ENCODE measurements around the gene TP53BP1.
"Not testable (repeated sequence)": the region's sequence is repeated elsewhere in the genome, so short reads cannot be mapped to it uniquely, and the experiment has no call there.

The TP53BP1 gene

GRCh38 chr15:43406808-43407207 lies 86.1 kb downstream of the TP53BP1 start:
- Histone ChIP-seq H3K27me3 (no peaks in the 10 kb centered on the region), H3K27ac (no peak overlapping the region), H3K4me3 (no peak overlapping the region), H3K4me2 (no peak overlapping the region), H3K36me3 (peaks cover 98% of the 10 kb centered on the region), H3K9ac (no peak overlapping the region), H4K20me1 (no peaks in the 10 kb centered on the region), H3K9me3 (no peaks in the 10 kb centered on the region), H3K4me1 (no peaks in the 10 kb centered on the region)
- no peak for TF ChIP-seq Cebpa-rat (IDR thresholded peaks at IDR 0.05)

- Histone ChIP-seq H3K9me3 (no peaks in the 10 kb centered on the region), H3K36me3 (peaks cover 98% of the 10 kb centered on the region), H3K27me3 (no peaks in the 10 kb centered on the region), H4K20me1 (no peaks in the 10 kb centered on the region), H3K9ac (no peak overlapping the region), H3K4me2 (no peak overlapping the region), H3K4me1 (no peaks in the 10 kb centered on the region), H3K4me3 (no peak overlapping the region), H3K27ac (no peak overlapping the region)
- TF ChIP-seq Cebpa-rat (IDR thresholded peaks at IDR 0.05) = no peak
These were observed 86.8 kb downstream of the TP53BP1 start for GRCh38 chr15:43406189-43406588.

GRCh38 chr15:43404130-43404529 lies 88.8 kb downstream of the TP53BP1 start:
- H4K20me1 ChIP-seq = no peaks in the 10 kb centered on the region
- H3K4me1 ChIP-seq = no peaks in the 10 kb centered on the region
- no peaks in the 10 kb centered on the region for H3K9me3 ChIP-seq
- H3K27me3 ChIP-seq = no peaks in the 10 kb centered on the region
- no peak overlapping the region for H3K9ac ChIP-seq
- H3K4me3 ChIP-seq = no peak overlapping the region
- no peak overlapping the region for H3K27ac ChIP-seq
- peaks cover 100% of the 10 kb centered on the region for H3K36me3 ChIP-seq
- no peak overlapping the region for H3K4me2 ChIP-seq
- no peak for TF ChIP-seq Cebpa-rat (IDR thresholded peaks at IDR 0.05)

- no peak overlapping the region for H3K27ac ChIP-seq
- no peak for TF ChIP-seq Cebpa-rat (IDR thresholded peaks at IDR 0.05)
- H3K27me3 ChIP-seq = no peaks in the 10 kb centered on the region
- no peaks in the 10 kb centered on the region for H4K20me1 ChIP-seq
- H3K4me3 ChIP-seq = no peak overlapping the region
- H3K4me1 ChIP-seq = no peaks in the 10 kb centered on the region
- no peak overlapping the region for H3K9ac ChIP-seq
- no peaks in the 10 kb centered on the region for H3K9me3 ChIP-seq
- peaks cover 100% of the 10 kb centered on the region for H3K36me3 ChIP-seq
- H3K4me2 ChIP-seq = no peak overlapping the region
These were observed 89.3 kb downstream of the TP53BP1 start for GRCh38 chr15:43403616-43404015.

- no peak for TF ChIP-seq Cebpa-rat (IDR thresholded peaks at IDR 0.05)
- 0 out of 2 replicates have a peak, but pooled peaks cover 3% of the 10 kb centered on the region for H4K20me1 ChIP-seq
These were observed 90.7 kb downstream of the TP53BP1 start for GRCh38 chr15:43402255-43402654.

GRCh38 chr15:43393592-43393991 lies 99.4 kb downstream of the TP53BP1 start:
- not testable (repeated sequence) for H3K27ac ChIP-seq, H3K4me3 ChIP-seq, H3K9ac ChIP-seq, H3K9me3 ChIP-seq, H3K4me1 ChIP-seq, H3K4me2 ChIP-seq, H3K27me3 ChIP-seq
- Histone ChIP-seq H3K36me3 (peaks cover 86% of the 10 kb centered on the region), H4K20me1 (peaks cover 19% of the 10 kb centered on the region; the same call in 1 of the 2 replicates)

More at GRCh38 chr15:43402255-43402654, 90.7 kb downstream of the TP53BP1 start:
- Histone ChIP-seq H3K9me3 (no peaks in the 10 kb centered on the region), H3K36me3 (peaks cover 100% of the 10 kb centered on the region), H3K27ac (no peak overlapping the region), H3K4me3 (no peak overlapping the region), H3K9ac (no peak overlapping the region), H3K27me3 (no peaks in the 10 kb centered on the region), H3K4me1 (no peaks in the 10 kb centered on the region), H3K4me2 (no peak overlapping the region)

- Histone ChIP-seq H3K4me1 (no peaks in the 10 kb centered on the region), H3K9me3 (no peaks in the 10 kb centered on the region), H3K4me3 (no peak overlapping the region), H4K20me1 (peaks cover 14% of the 10 kb centered on the region; the same call in 1 of the 2 replicates), H3K27ac (no peak overlapping the region), H3K9ac (no peak overlapping the region), H3K36me3 (peaks cover 84% of the 10 kb centered on the region), H3K4me2 (no peak overlapping the region), H3K27me3 (no peaks in the 10 kb centered on the region)
- no peak for TF ChIP-seq Cebpa-rat (IDR thresholded peaks at IDR 0.05)
These were observed 102.2 kb downstream of the TP53BP1 start for GRCh38 chr15:43390723-43391122.

- H4K20me1 ChIP-seq = no peaks in the 10 kb centered on the region
- H3K9me3 ChIP-seq = no peaks in the 10 kb centered on the region
- no peak for TF ChIP-seq Cebpa-rat (IDR thresholded peaks at IDR 0.05)
- H3K27me3 ChIP-seq = no peaks in the 10 kb centered on the region
- H3K36me3 ChIP-seq = peaks cover 96% of the 10 kb centered on the region
- no peak overlapping the region for H3K4me2 ChIP-seq
- H3K9ac ChIP-seq = no peak overlapping the region
- no peaks in the 10 kb centered on the region for H3K4me1 ChIP-seq
- H3K27ac ChIP-seq = no peak overlapping the region
- no peak overlapping the region for H3K4me3 ChIP-seq
These were observed 109.9 kb downstream of the TP53BP1 start for GRCh38 chr15:43383070-43383469.

GRCh38 chr15:43382310-43382709 lies 110.6 kb downstream of the TP53BP1 start:
- H3K27me3 ChIP-seq = no peaks in the 10 kb centered on the region

GRCh38 chr15:43378601-43379000 lies 114.4 kb downstream of the TP53BP1 start:
- no peak overlapping the region for H3K4me2 ChIP-seq
- H3K27ac ChIP-seq = no peak overlapping the region
- H3K9ac ChIP-seq = no peak overlapping the region
- TF ChIP-seq Cebpa-rat (IDR thresholded peaks at IDR 0.05) = no peak
- H3K9me3 ChIP-seq = peaks cover 3% of the 10 kb centered on the region; the same call in 1 of the 2 replicates
- H3K4me3 ChIP-seq = no peak overlapping the region
- peaks cover 8% of the 10 kb centered on the region for H3K4me1 ChIP-seq
- peaks cover 12% of the 10 kb centered on the region; the same call in 1 of the 2 replicates for H4K20me1 ChIP-seq
- peaks cover 91% of the 10 kb centered on the region for H3K36me3 ChIP-seq
- no peaks in the 10 kb centered on the region for H3K27me3 ChIP-seq

More at GRCh38 chr15:43382310-43382709, 110.6 kb downstream of the TP53BP1 start:
- Histone ChIP-seq H3K9ac (no peak overlapping the region), H3K9me3 (no peaks in the 10 kb centered on the region), H3K4me2 (no peak overlapping the region), H3K36me3 (peaks cover 96% of the 10 kb centered on the region), H3K27ac (no peak overlapping the region), H3K4me3 (no peak overlapping the region), H4K20me1 (no peaks in the 10 kb centered on the region), H3K4me1 (no peaks in the 10 kb centered on the region)
- TF ChIP-seq Cebpa-rat (IDR thresholded peaks at IDR 0.05) = no peak
